Measurements from ENCODE around the gene QPCT. TPM values are rescaled to one million over a fixed set of nuclear protein-coding genes. Genes with fewer than 3 reads are reported as not detected.

Gene QPCT
- total RNA-seq, 1 experiment from 2014 or later: not detected

- peaks cover 12 to 16% of the 10 kb centered on the region in 2 experiments for H3K4me1 Mint-ChIP-seq
- Histone ChIP-seq H3K23me2 (ENCODE audit: insufficient read length, low read depth, low read length, poor library complexity, severe bottlenecking) (no peaks in the 10 kb centered on the region), H2AFZ (ENCODE audit: low read length) (no peak overlapping the region), H2BK12ac (ENCODE audit: insufficient read length, low read depth, low read length) (no peak overlapping the region), H2BK20ac (ENCODE audit: low read depth, low read length, poor library complexity, severe bottlenecking) (no peak overlapping the region), H4K20me1 (ENCODE audit: control insufficient read depth, insufficient read depth, insufficient read length) (no peaks in the 10 kb centered on the region), H3K9ac (ENCODE audit: extremely low read depth, insufficient read length, low read length) (no peak overlapping the region), H3K4ac (ENCODE audit: low read depth, low read length) (no peak overlapping the region), H3K27ac (ENCODE audit: insufficient read length, low read depth, low read length) (no peak overlapping the region), H3K56ac (ENCODE audit: insufficient read length, low read depth, low read length) (no peak overlapping the region), H2BK120ac (ENCODE audit: low read depth, low read length, poor library complexity, severe bottlenecking) (no peak overlapping the region), H2AK5ac (ENCODE audit: insufficient read length, low read length) (no peak overlapping the region), H3K9me3 (ENCODE audit: control insufficient read depth, low read depth, low read length) (no peaks in the 10 kb centered on the region), H3K23ac (ENCODE audit: insufficient read length, low read depth, low read length) (no peak overlapping the region), H2BK15ac (ENCODE audit: low read depth, low read length) (no peak overlapping the region), H3K4me1 (ENCODE audit: insufficient read depth, low read length) (no peaks in the 10 kb centered on the region), H3K14ac (ENCODE audit: insufficient read depth, low read length) (no peak overlapping the region), H2BK5ac (ENCODE audit: insufficient read length, low read length) (no peak overlapping the region), H3T11ph (ENCODE audit: low read length) (no peak overlapping the region), H3K4me2 (ENCODE audit: insufficient read depth, insufficient read length, low read length) (no peak overlapping the region), H3K79me1 (ENCODE audit: insufficient read depth, low read depth, low read length, poor library complexity, severe bottlenecking) (no peaks in the 10 kb centered on the region), H4K91ac (ENCODE audit: insufficient read length, low read depth, low read length) (no peak overlapping the region), H4K5ac (ENCODE audit: insufficient read length, low read depth, low read length) (no peak overlapping the region), H4K8ac (replicated peaks; ENCODE audit: insufficient read length, low read depth, low read length) (no peak overlapping the region), H3K27me3 (ENCODE audit: insufficient read depth, low read length) (no peaks in the 10 kb centered on the region), H3K18ac (ENCODE audit: insufficient read length, low read depth, low read length) (no peak overlapping the region), H3K79me2 (ENCODE audit: insufficient read depth, low read length) (no peaks in the 10 kb centered on the region)
- no peak overlapping the region for H3K4me3 Mint-ChIP-seq
- H3K27me3 Mint-ChIP-seq (ENCODE audit: low read depth): no peaks in the 10 kb centered on the region
- no CpG with 5 or more reads among the region's 1 CpG for WGBS (ENCODE audit: extremely low coverage, insufficient read length, low lambda C conversion rate)
- H3K27ac Mint-ChIP-seq: no peak overlapping the region
- no peak for TF ChIP-seq CTCF (conservative IDR thresholded peaks at IDR 0.05)
- no peak for DNase-seq
- H3K36me3 Mint-ChIP-seq (ENCODE audit: insufficient read depth in 1 of 3, low read depth in 3 of 3): peaks cover 2 to 3% (median 2%) of the 10 kb centered on the region in 3 experiments; a peak in 2 of 7 replicates
- H3K9me3 Mint-ChIP-seq: no peaks in the 10 kb centered on the region
These were observed 52.6 kb downstream of the QPCT start for GRCh38 chr2:37396890-37397565.

Measured in H9 (cell line).